ENCODE data around the gene KLHL2.
"Not testable (repeated sequence)": the region's sequence is repeated elsewhere in the genome, so short reads cannot be mapped to it uniquely, and the experiment has no call there.

Gene KLHL2

DNA sequence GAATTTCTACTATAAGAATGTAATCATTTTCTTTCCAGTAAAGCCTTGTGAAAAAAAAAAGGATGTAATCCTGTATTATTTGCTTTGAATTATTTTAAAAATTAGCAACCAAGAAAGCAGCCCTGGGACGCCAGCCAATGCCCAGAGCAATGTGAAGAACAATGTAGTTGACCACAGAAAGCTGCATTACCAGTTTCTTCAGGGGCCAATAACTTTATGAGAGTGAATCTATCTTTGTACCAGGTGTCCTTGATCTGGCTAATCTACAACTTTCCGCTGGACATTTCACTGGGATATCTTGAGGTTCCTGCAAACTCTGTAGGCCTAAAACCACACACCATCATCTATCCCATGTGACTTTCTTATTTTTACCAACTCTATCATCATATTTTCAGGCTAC lies 7.6 kb upstream of the KLHL2 start:
- intact Hi-C loops (cut with DNase I) = loop anchor here (5.0 to 10.0 kb wide), 2 partner anchors 67 to 265 kb away; no protein-coding TSS in a partner anchor
- DNase-seq = no peak

DNA sequence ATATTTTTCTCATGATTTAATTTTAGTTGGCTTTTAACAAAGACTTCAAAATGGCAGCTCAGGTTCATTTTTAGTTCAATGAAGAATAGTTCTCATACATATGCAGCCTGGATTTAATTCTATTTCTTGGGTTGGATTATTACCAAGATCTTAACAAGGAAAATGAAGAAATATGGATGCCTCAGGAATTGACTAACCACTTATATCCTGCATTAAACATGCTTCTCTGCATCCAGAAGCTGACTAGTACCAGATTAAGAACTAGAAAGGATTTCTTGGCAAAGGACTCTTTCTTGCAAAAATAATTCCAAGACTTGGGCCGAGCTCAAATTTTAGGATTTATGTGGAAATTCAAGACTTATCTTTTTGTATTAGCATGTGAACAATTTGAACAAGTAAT lies 5.6 kb upstream of the KLHL2 start:
- intact Hi-C loops (cut with DNase I) = loop anchor here (5.0 to 10.0 kb wide), 2 partner anchors 70 to 263 kb away; no protein-coding TSS in a partner anchor
- no peak for DNase-seq

DNA sequence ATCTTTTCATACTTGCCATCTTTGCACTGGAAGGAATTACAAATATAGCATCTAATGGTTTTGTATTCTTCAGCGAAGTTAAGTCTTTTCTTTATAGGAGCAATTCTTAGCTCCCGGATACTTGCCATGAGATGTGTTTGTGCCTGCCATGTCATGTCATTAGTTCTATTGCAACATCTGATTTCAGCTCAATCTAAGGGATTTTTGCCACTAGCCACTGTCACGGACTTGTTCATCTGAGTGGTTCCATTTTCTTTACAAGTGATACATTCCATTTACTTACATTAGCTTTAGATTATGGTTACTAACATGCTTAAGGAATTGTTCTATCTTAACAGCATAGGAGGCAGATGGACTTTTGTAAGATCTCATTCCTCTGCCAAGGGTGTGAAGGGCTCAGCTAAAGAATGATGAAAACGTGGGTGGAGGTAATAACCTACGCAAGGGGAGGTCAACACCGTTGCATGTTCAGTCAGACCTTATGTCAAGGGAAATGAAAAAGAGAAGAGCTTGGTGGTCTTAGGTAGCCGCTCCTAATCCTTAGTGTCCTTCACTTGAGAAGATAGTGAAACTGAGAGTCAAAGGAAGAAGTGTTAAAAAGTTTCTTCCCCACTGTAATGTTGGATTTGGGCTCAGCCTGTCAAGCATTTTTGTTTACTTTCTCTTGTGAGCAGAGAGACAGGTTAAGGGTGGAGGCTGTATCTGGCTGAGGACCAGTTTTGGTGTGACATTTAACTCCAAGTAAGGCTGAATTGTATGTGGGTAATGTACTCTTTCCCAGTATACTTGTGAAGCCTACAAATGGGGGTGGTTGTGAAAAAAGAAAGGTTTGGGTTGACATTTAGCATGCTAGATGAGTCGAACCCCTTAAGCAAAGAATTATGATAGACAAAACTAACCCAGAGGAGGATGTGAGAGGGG lies 3.6 kb upstream of the KLHL2 start:
- intact Hi-C loops (cut with DNase I) = loop anchor here (5.0 to 10.0 kb wide), 2 partner anchors 72 to 261 kb away; no protein-coding TSS in a partner anchor
- no peak for DNase-seq

DNA sequence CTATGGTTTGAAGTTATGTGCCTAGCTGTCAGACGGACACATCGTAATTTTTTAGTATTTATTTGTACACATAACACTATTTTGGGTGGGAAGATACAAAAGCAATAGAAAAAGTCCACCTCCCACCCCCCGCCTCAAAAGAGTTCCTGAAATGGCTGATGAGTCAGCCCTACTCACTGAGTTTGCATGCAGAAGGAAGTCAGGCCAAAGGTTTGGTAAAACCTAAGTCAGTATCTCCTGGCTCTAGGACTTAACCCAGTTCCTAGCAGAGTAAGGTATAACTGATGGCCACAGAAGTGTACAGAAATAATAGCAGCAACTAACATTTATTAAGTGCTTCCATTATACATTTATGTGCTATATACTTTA lies 2.9 kb upstream of the KLHL2 start:
- DNase-seq = no peak
- intact Hi-C loops (cut with DNase I) = loop anchor here (5.0 to 10.0 kb wide), 2 partner anchors 72 to 260 kb away; no protein-coding TSS in a partner anchor

DNA sequence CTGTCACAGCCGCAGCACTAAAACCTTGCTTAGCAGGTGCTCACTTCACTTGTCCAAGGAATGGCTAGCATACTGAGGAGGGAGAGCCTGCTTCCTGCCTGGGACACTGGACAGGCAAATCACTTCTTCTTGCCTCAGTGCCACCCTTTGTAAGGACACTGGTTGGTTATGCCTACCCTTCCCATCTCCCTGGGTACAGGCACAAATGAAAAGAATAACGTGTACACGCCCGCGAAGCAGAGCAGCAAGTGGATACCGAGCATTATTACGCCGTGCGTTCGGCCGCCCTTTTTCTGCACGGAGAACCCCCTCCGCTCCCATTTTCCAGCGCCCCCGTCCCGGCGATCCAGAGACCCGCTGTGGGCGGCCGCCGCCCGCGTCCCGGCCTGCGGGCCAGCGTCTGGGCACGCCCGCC lies 338 bp upstream of the KLHL2 start:
- peak in 4 of 10 donors; percentile 15 to 84 (median 30) for DNase-seq
- intact Hi-C loops (cut with DNase I) = loop anchor here (1.0 to 10.0 kb wide), 2 partner anchors 95 to 258 kb away; partner anchors contain the start of gene TMEM192

DNA sequence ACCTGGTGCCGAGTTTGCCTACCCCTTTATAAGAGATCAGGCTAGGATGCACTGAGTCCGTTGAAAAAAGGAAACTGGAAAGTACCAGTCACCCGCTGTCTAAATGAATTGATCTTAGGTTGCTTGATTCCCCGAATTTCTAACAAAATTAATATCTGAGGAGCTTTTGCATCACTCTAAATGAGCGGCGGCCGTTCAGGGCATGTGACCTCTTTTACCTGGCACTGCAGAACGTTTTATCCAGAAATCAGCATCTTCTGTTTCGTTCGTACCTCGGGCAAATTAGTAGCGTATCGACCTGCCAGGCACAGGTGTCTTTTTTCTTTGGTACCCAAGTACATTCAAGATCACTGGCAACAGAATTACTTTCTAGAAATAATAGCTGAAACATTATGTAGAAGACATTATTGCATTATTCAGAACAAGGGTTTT lies 876 bp downstream of the KLHL2 start:
- intact Hi-C loops (cut with DNase I) = loop anchor here (2.0 to 10.0 kb wide), 2 partner anchors 119 to 257 kb away; partner anchors contain the start of gene MSMO1
- DNase-seq = peak in 1 of 10 donors; percentile 79

DNA sequence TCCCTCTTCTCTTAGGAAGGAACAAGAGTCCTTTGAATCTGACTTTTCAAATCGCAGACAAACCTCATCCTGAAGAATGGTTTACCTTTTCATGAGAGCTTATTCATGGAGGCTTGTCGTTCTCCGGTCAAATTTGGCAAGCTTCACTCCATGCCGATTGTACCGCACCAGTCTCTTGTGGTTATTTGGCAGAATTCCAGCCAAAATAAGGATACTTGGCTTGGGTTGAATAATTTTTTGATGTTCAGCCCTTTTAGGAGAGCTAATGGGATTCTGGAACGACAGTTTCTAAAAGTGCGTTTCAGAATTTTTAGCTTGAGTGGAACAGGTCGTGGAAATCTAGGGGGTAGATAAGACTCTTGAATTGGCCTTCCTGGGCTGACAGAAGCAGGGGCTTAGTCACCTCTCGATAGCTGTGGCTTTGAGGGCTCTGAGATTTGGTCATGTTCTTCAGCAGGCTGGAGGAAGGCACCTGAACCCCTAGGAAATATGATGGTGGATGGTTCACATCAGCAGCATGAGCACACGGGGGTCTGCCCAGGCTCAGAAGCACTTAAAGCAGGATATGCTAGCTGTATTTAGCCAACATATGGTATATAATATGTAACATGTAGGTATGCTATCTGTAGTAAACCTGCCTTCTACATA lies 1.5 kb downstream of the KLHL2 start:
- DNase-seq = no peak
- intact Hi-C loops (cut with DNase I) = loop anchor here (2.0 to 10.0 kb wide), 2 partner anchors 118 to 256 kb away; partner anchors contain the start of gene MSMO1

DNA sequence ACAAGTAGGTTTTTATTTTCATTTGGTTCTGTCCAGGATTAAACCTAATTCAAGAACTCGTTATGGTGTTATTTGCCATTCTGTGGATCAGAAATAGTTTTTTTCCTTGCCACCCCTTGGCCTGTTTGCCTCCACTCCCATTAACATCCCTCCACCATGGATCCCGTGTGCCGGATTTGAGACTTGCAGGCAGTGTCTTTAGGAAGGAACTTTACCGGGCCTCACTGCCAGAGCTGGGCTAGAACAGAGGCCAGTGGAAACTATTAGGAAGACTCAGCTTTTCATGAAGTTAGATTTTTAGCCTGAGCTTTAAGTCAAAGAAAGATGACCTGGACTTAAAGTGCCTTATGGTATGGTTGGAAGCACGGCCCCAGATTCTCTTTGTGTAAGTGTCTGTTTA lies 2.4 kb downstream of the KLHL2 start:
- DNase-seq = peak in 2 of 10 donors; percentile 21 to 77
- intact Hi-C loops (cut with DNase I) = loop anchor here (2.0 to 10.0 kb wide), 2 partner anchors 117 to 255 kb away; partner anchors contain the start of gene MSMO1

DNA sequence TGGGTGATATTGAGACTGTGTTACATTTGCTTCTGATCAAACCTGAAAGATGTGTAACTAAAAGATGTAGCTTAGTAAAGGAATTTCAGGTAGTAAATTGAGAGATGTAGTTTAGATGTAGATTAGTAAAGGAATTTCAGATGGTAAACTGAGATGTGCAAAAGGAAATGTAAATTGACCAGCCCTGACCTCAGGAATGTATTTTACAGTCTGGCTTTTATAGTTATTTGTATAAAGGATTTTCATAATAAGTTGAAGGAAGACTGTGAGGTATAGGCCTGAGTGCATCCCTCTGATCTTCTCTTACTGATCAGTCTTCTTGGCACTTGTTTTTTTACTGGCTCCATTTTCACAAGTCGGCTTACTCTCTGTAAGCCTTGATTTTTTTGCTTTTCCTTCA lies 3.2 kb downstream of the KLHL2 start:
- intact Hi-C loops (cut with DNase I) = no loop called here
- no peak for DNase-seq

DNA sequence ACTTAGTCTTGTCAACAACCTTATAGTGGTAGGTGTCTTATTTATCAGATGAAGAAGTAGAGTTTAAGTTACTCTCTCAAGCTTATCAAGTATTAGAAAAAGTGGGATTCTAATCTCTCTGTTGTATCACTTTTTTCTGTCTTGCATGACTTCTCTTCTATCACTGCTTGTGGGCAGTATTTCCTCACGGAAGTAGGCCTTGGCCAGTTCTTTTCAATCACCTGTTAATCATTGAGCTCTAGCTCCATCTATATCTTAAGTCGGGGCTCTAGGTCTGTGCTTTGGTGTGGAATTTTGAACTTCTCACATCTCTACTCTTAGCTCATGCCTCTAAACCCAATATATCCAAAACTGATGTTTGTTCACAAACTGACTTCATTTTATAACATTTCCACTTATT lies 5.3 kb downstream of the KLHL2 start:
- intact Hi-C loops (cut with DNase I); DNase-seq: not testable (repeated sequence)

DNA sequence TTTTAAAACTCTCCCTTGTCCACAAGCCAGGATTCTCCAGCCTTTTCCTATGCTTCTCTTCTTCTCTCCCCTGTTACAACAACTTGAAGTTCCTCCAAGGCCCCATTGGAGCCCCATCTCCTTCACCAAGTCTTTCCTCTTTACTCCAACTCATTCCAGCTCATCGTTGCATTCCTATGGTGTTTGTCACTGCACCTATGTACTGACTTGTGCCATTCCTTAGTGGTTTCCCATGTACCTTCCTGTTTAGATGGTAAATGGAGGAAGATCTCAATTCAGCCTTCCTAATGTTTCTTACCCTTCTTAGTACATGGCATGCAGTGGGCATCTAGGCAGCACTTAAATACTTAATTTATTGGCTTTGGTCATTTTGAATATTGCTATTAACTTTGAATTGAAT lies 6.0 kb downstream of the KLHL2 start:
- DNase-seq; intact Hi-C loops (cut with DNase I): not testable (repeated sequence)

DNA sequence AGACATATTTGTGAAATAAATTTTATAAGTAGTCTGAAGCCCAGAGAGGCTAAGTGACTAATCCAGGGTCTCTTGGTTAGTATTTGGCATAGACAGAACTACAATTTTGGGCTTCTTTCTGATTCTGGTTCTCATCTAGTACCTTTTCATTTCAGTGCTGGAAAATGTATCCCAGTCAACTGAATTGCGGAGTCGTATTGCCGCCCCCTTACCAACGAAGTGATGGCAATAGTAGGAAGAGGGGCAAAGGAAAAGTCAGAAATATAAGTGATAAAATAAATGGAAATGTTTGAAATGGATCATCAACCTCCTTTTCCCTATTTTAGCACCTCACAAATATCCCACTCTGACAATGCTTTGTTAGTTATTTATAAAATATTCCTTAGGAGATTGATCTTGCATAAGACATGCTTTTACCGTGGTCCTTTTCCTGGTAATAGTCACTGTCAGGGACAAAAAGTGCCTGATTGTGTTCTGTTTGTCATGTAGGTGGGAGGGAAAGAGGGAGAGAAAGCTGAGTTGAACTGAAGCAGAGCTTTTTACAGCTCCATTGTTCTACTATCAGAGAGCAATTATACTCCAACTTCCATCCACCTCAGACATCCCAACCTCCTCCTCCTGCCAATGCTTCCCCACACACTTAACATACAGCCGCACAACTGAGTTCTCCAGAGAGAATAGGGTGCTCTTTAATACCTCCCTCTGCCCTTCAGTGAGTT lies 6.8 kb downstream of the KLHL2 start:
- intact Hi-C loops (cut with DNase I); DNase-seq: not testable (repeated sequence)

DNA sequence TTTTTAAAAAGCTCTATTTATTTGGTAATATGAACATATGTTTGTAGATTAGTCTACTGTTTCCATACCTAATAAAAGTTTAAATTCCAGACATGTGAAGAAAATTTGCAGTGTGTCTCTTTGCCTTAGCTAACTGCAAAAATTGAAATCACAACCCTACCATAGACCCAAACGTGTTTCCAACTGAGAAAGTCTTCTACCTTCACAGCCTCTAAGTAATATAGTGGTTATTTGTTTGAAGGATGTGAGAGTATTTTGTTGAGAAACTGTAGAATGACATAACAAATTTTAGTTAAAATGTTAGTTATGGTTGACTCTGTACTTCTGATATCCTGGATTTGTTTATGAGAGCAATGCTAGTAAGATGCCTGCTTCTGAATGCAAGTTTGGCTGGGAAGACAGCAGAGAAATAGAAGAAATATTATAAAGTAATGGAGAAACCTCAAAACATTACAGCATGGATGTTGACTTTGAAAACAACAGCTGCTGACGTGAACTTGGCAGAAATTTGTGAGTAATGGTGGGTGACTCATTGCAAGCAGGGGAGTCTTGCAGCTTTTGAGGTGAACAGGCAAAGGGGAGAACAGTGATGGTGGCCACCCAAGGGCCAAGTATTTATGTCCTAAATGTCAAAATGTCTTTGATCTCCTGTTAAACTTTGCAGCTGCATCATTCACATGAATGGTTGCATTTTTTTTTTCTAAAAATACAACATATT lies 7.8 kb downstream of the KLHL2 start:
- intact Hi-C loops (cut with DNase I) = not testable (repeated sequence)
- peak in 1 of 10 donors; percentile 68 for DNase-seq

DNA sequence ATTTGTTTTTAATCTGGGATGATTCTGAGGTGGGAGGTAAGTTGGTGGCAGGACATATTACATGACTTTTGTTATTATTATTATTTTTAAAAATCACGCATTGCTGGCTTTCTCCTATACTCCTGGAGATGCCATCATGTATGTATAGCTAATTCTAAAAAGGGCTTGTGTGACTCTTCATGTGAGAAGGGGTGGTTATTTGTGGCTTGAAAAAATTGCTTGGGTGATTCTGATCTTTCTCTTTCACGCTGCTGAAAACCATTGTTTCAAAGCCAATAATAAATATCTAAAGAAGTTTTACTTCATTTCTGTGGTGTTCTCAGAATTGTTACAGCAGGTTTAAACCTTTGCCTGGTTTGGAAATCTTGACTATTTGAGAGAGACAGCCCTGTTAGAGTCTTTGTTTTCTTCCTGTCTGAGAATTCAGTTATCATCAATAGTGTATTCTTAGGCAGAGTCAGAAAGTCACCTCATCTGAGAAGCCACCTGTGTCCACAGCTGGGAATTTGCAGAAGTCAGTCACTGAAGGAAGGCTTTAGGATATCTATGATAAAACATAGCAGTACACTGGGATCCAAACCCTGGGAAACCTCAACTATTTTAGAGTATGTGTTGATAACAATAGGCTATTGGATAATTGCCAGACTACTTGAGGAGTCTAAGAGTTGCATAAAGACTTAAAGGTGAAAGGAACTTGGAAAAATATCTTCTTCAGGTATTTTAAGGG lies 8.6 kb downstream of the KLHL2 start:
- DNase-seq; intact Hi-C loops (cut with DNase I): not testable (repeated sequence)

DNA sequence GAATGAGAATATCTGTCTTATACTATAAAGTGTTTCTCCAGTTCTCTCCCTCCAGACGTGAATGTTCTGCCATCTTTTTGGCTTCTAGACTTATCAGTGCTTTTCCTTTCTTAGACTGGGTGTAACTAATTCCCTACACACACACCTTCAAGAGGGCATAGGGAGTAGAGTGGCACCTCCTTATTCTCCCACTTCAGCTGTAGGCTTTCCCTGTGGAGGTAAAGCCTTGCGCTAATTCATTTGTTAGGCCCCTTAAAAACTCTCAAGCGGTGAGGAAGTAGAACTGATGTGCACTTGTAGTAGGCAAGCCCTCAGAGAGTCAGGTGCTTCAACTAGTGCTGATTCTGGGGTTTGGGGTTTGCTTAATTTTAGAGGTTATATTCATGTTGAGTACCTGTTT lies 10.0 kb downstream of the KLHL2 start:
- intact Hi-C loops (cut with DNase I) = no loop called here

DNA sequence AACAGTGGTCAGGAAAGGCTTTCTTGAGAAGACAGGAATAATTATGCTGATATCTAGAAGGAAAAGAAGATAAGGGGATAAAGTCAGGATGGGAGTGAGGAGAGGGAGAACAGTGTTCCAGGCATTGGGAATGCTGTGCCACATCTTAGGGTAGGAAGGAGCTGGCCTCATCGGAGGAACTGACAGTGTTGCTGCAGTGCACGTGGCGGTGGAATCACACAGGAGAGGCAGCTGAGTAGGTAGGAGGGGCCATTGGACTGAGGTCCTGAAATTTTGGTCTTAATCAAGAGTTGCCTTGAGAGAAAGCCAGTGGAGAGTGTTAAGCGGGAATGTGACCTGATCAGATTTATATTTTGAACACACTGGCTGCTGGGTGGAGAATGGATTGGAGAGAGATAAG lies 13.9 kb downstream of the KLHL2 start:
- DNase-seq; intact Hi-C loops (cut with DNase I): not testable (repeated sequence)

More for the DNA sequence above, 10.0 kb downstream of the KLHL2 start:
- DNase-seq = no peak

DNA sequence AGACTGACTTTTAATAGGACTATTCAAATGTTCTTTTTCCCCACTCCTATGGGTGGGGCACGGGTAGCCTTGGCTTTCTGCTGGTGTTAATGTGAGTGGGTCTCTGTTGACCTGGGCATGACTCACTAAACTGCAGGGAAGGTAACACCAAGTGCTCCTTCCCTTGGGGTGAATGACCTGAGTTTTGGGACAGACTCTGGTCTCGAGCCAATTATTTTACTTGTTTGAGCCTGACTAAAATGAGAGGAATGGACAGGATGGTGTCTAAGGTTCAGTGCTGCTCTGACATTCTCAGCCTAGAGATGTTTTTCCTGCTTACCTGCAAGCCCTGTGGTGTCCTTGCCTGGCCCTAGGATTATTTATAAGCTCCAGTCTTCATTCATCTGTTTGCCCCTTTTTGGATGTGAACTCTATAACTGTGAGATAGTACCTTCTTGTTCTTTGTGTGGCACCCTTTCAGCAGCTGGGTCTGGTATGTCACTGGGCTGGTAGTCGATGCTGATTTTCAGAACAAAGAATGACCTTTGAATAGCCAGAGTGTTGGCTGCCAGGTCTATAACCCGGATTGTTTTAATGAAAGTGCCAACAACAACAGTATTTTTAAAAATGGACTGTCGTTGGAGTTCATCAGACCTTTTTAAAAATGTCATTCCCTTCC lies 14.8 kb downstream of the KLHL2 start:
- DNase-seq; intact Hi-C loops (cut with DNase I): not testable (repeated sequence)

DNA sequence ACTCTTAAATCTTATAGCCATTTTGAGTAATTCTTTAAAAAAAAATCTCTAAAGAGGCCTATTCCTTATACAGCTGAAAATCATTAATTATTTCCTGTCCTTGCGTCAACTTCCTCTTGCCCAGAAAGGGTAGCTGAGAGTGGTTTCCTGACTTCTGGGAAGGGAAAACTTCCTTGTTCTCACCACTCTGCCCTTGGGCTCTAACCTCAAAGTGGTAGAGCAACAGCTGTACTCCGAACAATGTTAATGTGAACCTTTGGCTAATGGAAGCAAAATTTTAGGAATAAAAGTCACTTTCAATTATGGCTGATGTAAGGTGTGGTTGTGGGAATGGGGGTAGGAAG lies 15.3 kb downstream of the KLHL2 start:
- no peak for DNase-seq
- intact Hi-C loops (cut with DNase I) = no loop called here

DNA sequence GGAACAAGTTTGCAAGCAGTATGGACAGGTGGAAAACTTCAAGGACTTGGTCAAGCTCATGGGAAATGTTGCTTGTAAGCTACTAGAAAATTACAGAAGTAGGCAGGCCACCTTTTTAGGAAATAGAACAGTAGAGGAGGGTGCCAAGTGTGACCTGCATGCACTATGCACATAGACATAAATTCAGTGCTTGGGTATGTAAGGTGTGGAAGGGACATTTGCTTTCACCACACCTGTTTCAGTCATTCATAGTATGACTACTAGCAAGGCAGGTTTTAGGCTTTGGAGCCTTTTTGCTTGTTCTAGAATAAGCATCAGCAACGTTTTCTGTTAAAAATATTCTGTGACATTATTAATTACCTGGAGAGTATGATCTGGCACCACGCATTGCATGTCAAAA lies 20.0 kb downstream of the KLHL2 start:
- DNase-seq; intact Hi-C loops (cut with DNase I): not testable (repeated sequence)
